Liver (tissue), 9 donors: ENCODE results near the gene SESTD1. TPM values are rescaled to one million over a fixed set of nuclear protein-coding genes. Genes with fewer than 3 reads are reported as not detected.

Source experiments
- DNase-seq: peaks from one replicate; pipeline ENCODE4 v3.0.0-alpha.2; 2017; ENCODE audit warnings: low spot score
- H3K27ac ChIP-seq, 2 donors: one replicate each; pipeline ENCODE4 v1.7.0; 2013; ENCODE audit warnings: inconsistent platforms in 2 of 2, low read length in 2 of 2, control low read depth in 1 of 2, low read depth in 1 of 2, mild to moderate bottlenecking in 1 of 2
- H3K27me3 ChIP-seq, 4 donors: one replicate each; pipeline versions ENCODE4 v1.6.1 to v1.7.0; 2013; ENCODE audit warnings: low read length in 3 of 4, inconsistent platforms in 1 of 4, mild to moderate bottlenecking in 1 of 4, moderate library complexity in 1 of 4; ENCODE audit not compliant: control insufficient read depth in 4 of 4, insufficient read depth in 4 of 4
- H3K36me3 ChIP-seq, 4 donors: one replicate each; pipeline versions ENCODE4 v1.6.1 to v1.7.0; 2013; ENCODE audit warnings: low read length in 3 of 4, mild to moderate bottlenecking in 3 of 4, low read depth in 1 of 4, moderate library complexity in 1 of 4; ENCODE audit not compliant: control insufficient read depth in 4 of 4, insufficient read depth in 3 of 4
- H3K4me1 ChIP-seq, 4 donors: one replicate each; pipeline versions ENCODE4 v1.6.1 to v1.7.0; 2013; ENCODE audit warnings: low read length in 3 of 4, mild to moderate bottlenecking in 3 of 4, moderate library complexity in 1 of 4; ENCODE audit not compliant: control insufficient read depth in 4 of 4, insufficient read depth in 4 of 4
- H3K4me3 ChIP-seq, 3 donors: one replicate each; pipeline versions ENCODE4 v1.6.1 to v1.7.0; 2013; ENCODE audit warnings: low read length in 3 of 3, control low read depth in 1 of 3, low read depth in 1 of 3, mild to moderate bottlenecking in 1 of 3
- H3K9ac ChIP-seq, 2 donors: one replicate each; pipeline ENCODE4 v1.7.0; 2013; ENCODE audit warnings: low read length in 2 of 2, mild to moderate bottlenecking in 2 of 2, moderate library complexity in 2 of 2, control low read depth in 1 of 2, low read depth in 1 of 2
- H3K9me3 ChIP-seq, 4 donors: one replicate each; pipeline versions ENCODE4 v1.6.1 to v1.7.0; 2013; ENCODE audit warnings: low read length in 3 of 4; ENCODE audit not compliant: control insufficient read depth in 4 of 4
- ATF3 ChIP-seq: IDR thresholded peaks from 2 replicates; pipeline ENCODE4 v1.6.1; 2016; ENCODE audit warnings: antibody characterized with exemption
- EGR1 ChIP-seq, 2 donors: IDR thresholded peaks; 2 replicates each; pipeline ENCODE4 v1.6.1; 2016 to 2018; ENCODE audit warnings: antibody characterized with exemption in 2 of 2, low read depth in 2 of 2
- FOXA1 ChIP-seq: IDR thresholded peaks from 2 replicates; pipeline ENCODE4 v1.6.1; 2016; ENCODE audit warnings: antibody characterized with exemption
- FOXA2 ChIP-seq: IDR thresholded peaks from 2 replicates; pipeline ENCODE4 v1.6.1; 2016; ENCODE audit warnings: antibody characterized with exemption
- GABPA ChIP-seq, 2 donors: IDR thresholded peaks in 1 of 2; conservative IDR thresholded peaks in 1 of 2; 2 replicates each; pipeline ENCODE4 v1.6.1; 2016; ENCODE audit warnings: antibody characterized with exemption in 2 of 2, mild to moderate bottlenecking in 1 of 2, moderate library complexity in 1 of 2
- HNF4A ChIP-seq, 2 donors: conservative IDR thresholded peaks; 2 replicates each; pipeline ENCODE4 v1.6.1; 2016; ENCODE audit warnings: antibody characterized with exemption in 2 of 2, mild to moderate bottlenecking in 2 of 2
- HNF4G ChIP-seq: IDR thresholded peaks from 2 replicates; pipeline ENCODE4 v1.6.1; 2016; ENCODE audit warnings: antibody characterized with exemption
- JUND ChIP-seq, 2 donors: IDR thresholded peaks; 2 replicates each; pipeline ENCODE4 v1.6.1; 2016; ENCODE audit warnings: antibody characterized with exemption in 2 of 2
- MAX ChIP-seq: IDR thresholded peaks from 2 replicates; pipeline ENCODE4 v1.6.1; 2016; ENCODE audit warnings: antibody characterized with exemption
- NR2F2 ChIP-seq: IDR thresholded peaks from 2 replicates; pipeline ENCODE4 v1.6.1; 2016; ENCODE audit warnings: antibody characterized with exemption
- RAD21 ChIP-seq, 2 donors: IDR thresholded peaks; 2 replicates each; pipeline ENCODE4 v1.6.1; 2016; ENCODE audit warnings: antibody characterized with exemption in 2 of 2, mild to moderate bottlenecking in 2 of 2
- REST ChIP-seq: IDR thresholded peaks from 2 replicates; pipeline ENCODE4 v1.6.1; 2016; ENCODE audit warnings: antibody characterized with exemption, mild to moderate bottlenecking
- RXRA ChIP-seq, 2 donors: IDR thresholded peaks; 2 replicates each; pipeline ENCODE4 v1.6.1; 2017 to 2018; ENCODE audit warnings: antibody characterized with exemption in 2 of 2, mild to moderate bottlenecking in 1 of 2
- SP1 ChIP-seq: IDR thresholded peaks from 2 replicates; pipeline ENCODE4 v1.6.1; 2018; ENCODE audit warnings: antibody characterized with exemption, mild to moderate bottlenecking
- TAF1 ChIP-seq: conservative IDR thresholded peaks from 2 replicates; pipeline ENCODE4 v1.6.1; 2016; ENCODE audit warnings: antibody characterized with exemption, mild to moderate bottlenecking
- ZBTB33 ChIP-seq: IDR thresholded peaks from 2 replicates; pipeline ENCODE4 v1.6.1; 2016; ENCODE audit warnings: antibody characterized with exemption
- WGBS: extraction: QIAGEN DNeasy Blood & Tissue Kit; methylation state at CpG from one replicate; pipeline ENCODE4 v1.1.7; 2013; 5-methylcytosine and 5-hydroxymethylcytosine counted together
- polyA plus RNA-seq, 2 donors: library from polyadenylated mRNA; stranded (reverse) in 1 of 2; unstranded in 1 of 2; fragments of 200-250 nt in 1 of 2; fragments of >200 nt in 1 of 2; fragmentation: Nextera tagmentation in 1 of 2; extraction: Ambion mirVana in 1 of 2; gene quantifications; one replicate each; pipeline versions ENCODE4 v1.2.1 to v1.2.3, GENCODE V29; 2013 to 2015
- total RNA-seq, 2 donors: library from RNA; depleted of rRNA; stranded (reverse); fragments of >200 nt; gene quantifications; one replicate each; pipeline ENCODE4 v1.2.3, GENCODE V29; 2014
- donor health status: healthy.
- donor health status: healthy.
- donor health status: healthy.
- donor health status: healthy.
- donor health status: healthy.

SESTD1 gene
- total and polyA plus RNA-seq, 4 donors, result 6.3 to 10.1 (median 7.4) TPM

GRCh38 chr2:179133016-179133415 is 131.6 kb downstream of the SESTD1 start:
- H3K27me3 ChIP-seq, result no peaks in the 10 kb centered on the region
- no peaks in the 10 kb centered on the region for H3K4me1 ChIP-seq
- H3K9me3 ChIP-seq, result no peaks in the 10 kb centered on the region
- H3K9ac ChIP-seq, result no peak overlapping the region
- 96% methylated on average over 1 of the region's 1 CpG for WGBS
- no peak for DNase-seq
- H3K36me3 ChIP-seq, result peaks cover 0 to 3% (median 0%) of the 10 kb centered on the region in 4 donors
- TF ChIP-seq NR2F2, result no peak
- TF ChIP-seq FOXA2, result no peak
- TF ChIP-seq RXRA (IDR thresholded peaks at IDR 0.05), result no peak
- no peak for TF ChIP-seq ATF3
- TF ChIP-seq SP1, result no peak
- TF ChIP-seq FOXA1, result no peak
- no peak for TF ChIP-seq EGR1 (IDR thresholded peaks at IDR 0.05; ENCODE audit: low read depth in 2 of 2)
- H3K27ac ChIP-seq, result no peak overlapping the region
- no peak overlapping the region for H3K4me3 ChIP-seq

GRCh38 chr2:179132076-179132475 is 132.6 kb downstream of the SESTD1 start:
- no peaks in the 10 kb centered on the region for H3K4me1 ChIP-seq
- H3K27ac ChIP-seq, result no peak overlapping the region
- no peak overlapping the region for H3K4me3 ChIP-seq
- no peak overlapping the region for H3K9ac ChIP-seq
- peaks cover 0 to 3% (median 0%) of the 10 kb centered on the region in 4 donors for H3K36me3 ChIP-seq
- 75% methylated on average over 2 of the region's 2 CpGs for WGBS
- no peaks in the 10 kb centered on the region for H3K27me3 ChIP-seq
- TF ChIP-seq JUND (IDR thresholded peaks at IDR 0.05) (no peak), NR2F2 (no peak), EGR1 (IDR thresholded peaks at IDR 0.05; ENCODE audit: low read depth in 2 of 2) (no peak), FOXA1 (no peak), GABPA (IDR thresholded peaks at IDR 0.05 in 1 of 2, conservative IDR thresholded peaks at IDR 0.05 in 1 of 2) (no peak)
- no peak for DNase-seq
- H3K9me3 ChIP-seq, result no peaks in the 10 kb centered on the region

GRCh38 chr2:179130560-179130959 is 134.1 kb downstream of the SESTD1 start:
- Histone ChIP-seq H3K4me3 (no peak overlapping the region), H3K27ac (no peak overlapping the region), H3K36me3 (peaks cover 0 to 3% (median 1%) of the 10 kb centered on the region in 4 donors), H3K9me3 (no peaks in the 10 kb centered on the region), H3K9ac (no peak overlapping the region), H3K27me3 (no peaks in the 10 kb centered on the region), H3K4me1 (no peaks in the 10 kb centered on the region)
- DNase-seq, result no peak
- TF ChIP-seq ZBTB33, result no peak
- TF ChIP-seq RXRA (IDR thresholded peaks at IDR 0.05), result no peak
- no peak for TF ChIP-seq GABPA (IDR thresholded peaks at IDR 0.05 in 1 of 2, conservative IDR thresholded peaks at IDR 0.05 in 1 of 2)
- no peak for TF ChIP-seq TAF1
- no peak for TF ChIP-seq FOXA1
- TF ChIP-seq RAD21 (IDR thresholded peaks at IDR 0.05), result no peak
- TF ChIP-seq FOXA2, result no peak
- TF ChIP-seq ATF3, result no peak
- no peak for TF ChIP-seq HNF4A (conservative IDR thresholded peaks at IDR 0.05)
- no peak for TF ChIP-seq MAX
- no peak for TF ChIP-seq HNF4G
- no peak for TF ChIP-seq SP1
- TF ChIP-seq JUND (IDR thresholded peaks at IDR 0.05), result no peak
- TF ChIP-seq REST, result no peak
- TF ChIP-seq NR2F2, result no peak
- TF ChIP-seq EGR1 (IDR thresholded peaks at IDR 0.05; ENCODE audit: low read depth in 2 of 2), result no peak
